ENCODE results near the gene ALOX15B.
"Not testable (repeated sequence)": the region's sequence is repeated elsewhere in the genome, so short reads cannot be mapped to it uniquely, and the experiment has no call there.

DNA sequence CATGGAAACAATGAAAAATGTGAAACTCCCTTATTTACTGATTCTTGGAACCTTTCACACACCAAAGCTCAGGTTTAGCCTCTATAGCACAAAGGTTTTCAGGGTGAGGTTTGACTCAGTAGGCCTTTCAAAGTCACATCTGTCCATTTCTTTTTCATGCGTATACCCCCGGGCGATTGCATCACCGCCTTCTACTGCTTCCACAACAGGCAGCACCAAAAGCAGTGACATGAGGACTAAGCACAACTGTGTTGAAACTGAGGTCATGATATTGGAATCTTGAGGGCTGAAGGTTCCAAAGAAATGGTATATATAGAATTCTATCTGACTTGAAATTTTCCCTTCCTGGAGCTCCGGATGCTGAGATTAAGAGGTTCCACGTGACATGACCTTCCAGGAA lies 14.7 kb upstream of the ALOX15B start:
- not testable (repeated sequence) for TF ChIP-seq POLR2A (IDR thresholded peaks at IDR 0.05)
- TF ChIP-seq, protein P1, sequence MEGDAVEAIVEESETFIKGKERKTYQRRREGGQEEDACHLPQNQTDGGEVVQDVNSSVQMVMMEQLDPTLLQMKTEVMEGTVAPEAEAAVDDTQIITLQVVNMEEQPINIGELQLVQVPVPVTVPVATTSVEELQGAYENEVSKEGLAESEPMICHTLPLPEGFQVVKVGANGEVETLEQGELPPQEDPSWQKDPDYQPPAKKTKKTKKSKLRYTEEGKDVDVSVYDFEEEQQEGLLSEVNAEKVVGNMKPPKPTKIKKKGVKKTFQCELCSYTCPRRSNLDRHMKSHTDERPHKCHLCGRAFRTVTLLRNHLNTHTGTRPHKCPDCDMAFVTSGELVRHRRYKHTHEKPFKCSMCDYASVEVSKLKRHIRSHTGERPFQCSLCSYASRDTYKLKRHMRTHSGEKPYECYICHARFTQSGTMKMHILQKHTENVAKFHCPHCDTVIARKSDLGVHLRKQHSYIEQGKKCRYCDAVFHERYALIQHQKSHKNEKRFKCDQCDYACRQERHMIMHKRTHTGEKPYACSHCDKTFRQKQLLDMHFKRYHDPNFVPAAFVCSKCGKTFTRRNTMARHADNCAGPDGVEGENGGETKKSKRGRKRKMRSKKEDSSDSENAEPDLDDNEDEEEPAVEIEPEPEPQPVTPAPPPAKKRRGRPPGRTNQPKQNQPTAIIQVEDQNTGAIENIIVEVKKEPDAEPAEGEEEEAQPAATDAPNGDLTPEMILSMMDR (IDR thresholded peaks at IDR 0.05), result not testable (repeated sequence)
